Right atrium auricular region (tissue), 2 donors: ENCODE data around the gene KBTBD4. TPM values are rescaled to one million over a fixed set of nuclear protein-coding genes. Genes with fewer than 3 reads are reported as not detected.
"Not testable (repeated sequence)": the region's sequence is repeated elsewhere in the genome, so short reads cannot be mapped to it uniquely, and the experiment has no call there.

Experiments used
- DNase-seq: peaks from one replicate; pipeline ENCODE4 v3.0.0-alpha.2; 2019; ENCODE audit warnings: low spot score
- H3K27ac ChIP-seq, 2 donors: fragments of 200-600 bp; sonication (generic); 1 replicate in 1 of 2; 2 replicates in 1 of 2; pipeline ENCODE4 v1.5.1; 2016 to 2019
- H3K27me3 ChIP-seq, 2 donors: fragments of 200-600 bp; sonication (generic); one replicate each; pipeline versions ENCODE4 v1.5.1 to v1.6.0; 2017 to 2019
- H3K36me3 ChIP-seq: fragments of 200-600 bp; sonication (generic); one replicate; pipeline ENCODE4 v1.5.1; 2016
- H3K4me1 ChIP-seq, 2 donors: fragments of 200-600 bp; sonication (generic); one replicate each; pipeline versions ENCODE4 v1.5.1 to v1.6.0; 2017 to 2019
- H3K4me3 ChIP-seq, 2 donors: fragments of 200-600 bp; sonication (generic); 1 replicate in 1 of 2; 2 replicates in 1 of 2; pipeline ENCODE4 v1.5.1; 2017 to 2019; ENCODE audit warnings: mild to moderate bottlenecking in 1 of 2, moderate library complexity in 1 of 2
- H3K9me3 ChIP-seq, 2 donors: fragments of 200-600 bp; sonication (generic); one replicate each; pipeline ENCODE4 v1.5.1; 2019
- CTCF ChIP-seq, 2 donors: fragments of 200-600 bp; sonication (generic); IDR thresholded peaks; one replicate each; pipeline ENCODE4 v1.5.1; 2019; ENCODE audit warnings: antibody characterized with exemption in 2 of 2
- total RNA-seq, 2 donors: library from RNA; depleted of rRNA; stranded (reverse); fragments of >200 nt; gene quantifications; one replicate each; pipeline ENCODE4 v1.1.0, GENCODE V29; 2016

The KBTBD4 gene
- total RNA-seq, 2 donors from 2014 or later: 11.7 to 21.7 TPM

GRCh38 chr11:47565340-47566148 lies 13.2 kb downstream of the KBTBD4 start, which contains the start of gene PTPMT1:
PTPMT1 (plus strand) TSS chr11:47565599; CDS start chr11:47565623, 24 bp downstream.
- Histone ChIP-seq H3K4me1 (peaks cover 0 to 14% of the 10 kb centered on the region in 2 donors), H3K36me3 (no peaks in the 10 kb centered on the region), H3K9me3 (no peaks in the 10 kb centered on the region), H3K27me3 (no peaks in the 10 kb centered on the region), H3K4me3 (peak within 1 kb of the TSS; percentile 79 to 80), H3K27ac (peak within 1 kb of the TSS; percentile 49 to 82)
- no peak for TF ChIP-seq CTCF (IDR thresholded peaks at IDR 0.05)
- DNase-seq: peak; percentile 64

- H3K9me3 ChIP-seq: no peaks in the 10 kb centered on the region
- no peak for DNase-seq
- TF ChIP-seq CTCF (IDR thresholded peaks at IDR 0.05): no peak
- no peaks in the 10 kb centered on the region for H3K27me3 ChIP-seq
- peak overlapping the region; percentile 79 to 80 for H3K4me3 ChIP-seq
- H3K27ac ChIP-seq: peak overlapping the region; percentile 49 to 82
- peaks cover 0 to 14% of the 10 kb centered on the region in 2 donors for H3K4me1 ChIP-seq
- no peaks in the 10 kb centered on the region for H3K36me3 ChIP-seq
Measured at GRCh38 chr11:47564933-47565339, 13.8 kb downstream of the KBTBD4 start.

- not testable (repeated sequence) for H3K27ac ChIP-seq, H3K9me3 ChIP-seq, H3K4me3 ChIP-seq, H3K36me3 ChIP-seq, H3K27me3 ChIP-seq, DNase-seq
- H3K4me1 ChIP-seq: peaks cover 0 to 14% of the 10 kb centered on the region in 2 donors
Measured at GRCh38 chr11:47564366-47564765, 14.4 kb downstream of the KBTBD4 start.

GRCh38 chr11:47562393-47562792 lies 16.4 kb downstream of the KBTBD4 start:
- not testable (repeated sequence) for H3K27me3 ChIP-seq, DNase-seq, H3K27ac ChIP-seq, H3K9me3 ChIP-seq, H3K4me3 ChIP-seq, H3K36me3 ChIP-seq
- peaks cover 0 to 14% of the 10 kb centered on the region in 2 donors for H3K4me1 ChIP-seq

- no peak overlapping the region for H3K27ac ChIP-seq
- H3K4me1 ChIP-seq: peaks cover 0 to 6% of the 10 kb centered on the region in 2 donors
- no peaks in the 10 kb centered on the region for H3K27me3 ChIP-seq
- no peak overlapping the region for H3K4me3 ChIP-seq
- H3K9me3 ChIP-seq: no peaks in the 10 kb centered on the region
- no peaks in the 10 kb centered on the region for H3K36me3 ChIP-seq
- no peak for TF ChIP-seq CTCF (IDR thresholded peaks at IDR 0.05)
- no peak for DNase-seq
Measured at GRCh38 chr11:47560426-47560825, 18.3 kb downstream of the KBTBD4 start.

- Histone ChIP-seq H3K4me3 (no peak overlapping the region), H3K36me3 (no peaks in the 10 kb centered on the region), H3K9me3 (no peaks in the 10 kb centered on the region), H3K27me3 (no peaks in the 10 kb centered on the region), H3K27ac (no peak overlapping the region), H3K4me1 (peaks cover 0 to 1% of the 10 kb centered on the region in 2 donors)
- TF ChIP-seq CTCF (IDR thresholded peaks at IDR 0.05): no peak
- DNase-seq: no peak
Measured at GRCh38 chr11:47558695-47559094, 20.1 kb downstream of the KBTBD4 start.

GRCh38 chr11:47557004-47557403 lies 21.8 kb downstream of the KBTBD4 start:
- H3K4me3 ChIP-seq, H3K27ac ChIP-seq, H3K27me3 ChIP-seq, DNase-seq, H3K4me1 ChIP-seq, H3K9me3 ChIP-seq, H3K36me3 ChIP-seq: not testable (repeated sequence)
